Stimulated activated CD4-positive, alpha-beta T cell treated with anti-CD3 and anti-CD28 coated beads, Interleukin-4, amount 100 ng/mL, for 48 hours (primary cell): ENCODE measurements around the gene ZSCAN10.
"Not testable (repeated sequence)": the region's sequence is repeated elsewhere in the genome, so short reads cannot be mapped to it uniquely, and the experiment has no call there.

Experiments used
- DNase-seq, 2 donors: peaks; one replicate each; pipeline ENCODE4 v3.0.0-alpha.2; 2020; ENCODE audit warnings: low read depth in 2 of 2

ZSCAN10 gene

DNA sequence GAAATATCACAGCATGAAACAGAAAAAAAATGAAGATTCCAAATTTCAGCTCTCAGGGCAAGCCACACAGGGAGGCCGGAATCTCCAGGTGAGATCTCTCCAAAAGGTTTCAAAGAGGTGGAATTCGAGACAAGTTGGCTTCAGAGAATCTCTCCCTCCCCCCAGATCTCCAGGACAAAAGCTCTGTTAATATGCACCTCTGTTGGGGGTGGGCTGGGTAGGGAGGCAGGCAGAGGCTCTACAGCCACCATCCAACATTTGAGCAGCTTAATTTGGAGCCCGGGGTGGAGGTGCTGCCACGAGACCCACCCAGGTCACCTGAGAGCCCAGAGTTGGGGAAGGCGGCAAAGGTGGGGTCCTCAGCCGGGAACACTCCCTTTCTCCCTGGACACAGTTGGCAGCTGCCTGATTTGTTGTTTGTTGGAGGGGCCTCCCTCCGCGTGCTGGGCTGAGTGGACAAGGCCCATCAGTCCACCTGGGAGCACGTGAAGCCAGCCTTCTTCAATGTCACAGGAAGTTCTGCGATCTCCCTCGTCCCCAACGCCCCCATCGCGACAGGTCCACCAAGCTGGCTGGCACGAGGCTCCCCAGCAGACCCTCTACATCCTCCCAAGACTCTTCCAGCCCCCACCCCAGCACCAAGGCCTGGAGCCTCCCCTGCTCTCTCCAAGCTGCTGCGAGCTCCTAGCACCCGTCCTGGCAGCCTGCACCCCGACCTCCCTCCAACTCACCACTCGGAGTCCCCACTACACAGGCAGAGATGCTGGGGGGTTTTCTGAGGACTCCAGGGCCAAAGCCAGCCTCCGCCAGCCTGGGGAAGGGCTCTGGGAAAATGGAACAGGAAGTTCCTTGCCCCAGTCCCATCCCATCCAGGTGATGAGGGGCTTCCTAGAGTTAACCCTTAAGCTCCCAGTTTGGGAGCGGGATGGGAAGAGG, at the start of gene ZSCAN10:
ZSCAN10 (minus strand) TSS at position 836 of the 936 bp plus-strand sequence. CDS start 6,357 bp downstream, outside the sequence.
- DNase-seq: no peak

GRCh38 chr16:3148256-3149192, 49.4 kb upstream of the ZSCAN10 start:
- DNase-seq: no peak

DNA sequence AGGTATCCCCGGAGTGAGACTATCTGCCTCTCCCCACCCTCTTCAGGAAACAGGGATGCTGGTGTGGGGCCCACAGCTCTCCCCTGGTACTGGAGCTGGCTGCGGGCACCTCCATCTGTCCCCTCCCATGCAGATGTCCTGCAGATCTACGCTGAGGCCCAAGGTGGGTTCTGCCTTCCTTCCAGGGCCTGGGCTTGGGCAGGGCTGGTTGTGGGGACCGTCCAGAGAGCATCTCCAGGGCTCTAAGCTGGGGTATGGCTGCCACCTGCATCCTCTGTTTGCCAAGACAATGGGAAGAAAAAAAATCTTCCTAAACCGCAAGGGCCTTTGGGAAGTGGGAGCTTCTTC, 48.6 kb upstream of the ZSCAN10 start:
- DNase-seq: no peak

- no peak for DNase-seq
Measured at GRCh38 chr16:3147046-3147756, 48.1 kb upstream of the ZSCAN10 start.

- DNase-seq: no peak
Measured at GRCh38 chr16:3145660-3146059, 46.6 kb upstream of the ZSCAN10 start.

GRCh38 chr16:3145151-3145550, 46.1 kb upstream of the ZSCAN10 start:
- DNase-seq: no peak

- no peak for DNase-seq
Measured at GRCh38 chr16:3144321-3144983, 45.4 kb upstream of the ZSCAN10 start.

GRCh38 chr16:3143598-3144320, 44.7 kb upstream of the ZSCAN10 start:
- no peak for DNase-seq

GRCh38 chr16:3143189-3143588, 44.1 kb upstream of the ZSCAN10 start:
- DNase-seq: no peak

DNA sequence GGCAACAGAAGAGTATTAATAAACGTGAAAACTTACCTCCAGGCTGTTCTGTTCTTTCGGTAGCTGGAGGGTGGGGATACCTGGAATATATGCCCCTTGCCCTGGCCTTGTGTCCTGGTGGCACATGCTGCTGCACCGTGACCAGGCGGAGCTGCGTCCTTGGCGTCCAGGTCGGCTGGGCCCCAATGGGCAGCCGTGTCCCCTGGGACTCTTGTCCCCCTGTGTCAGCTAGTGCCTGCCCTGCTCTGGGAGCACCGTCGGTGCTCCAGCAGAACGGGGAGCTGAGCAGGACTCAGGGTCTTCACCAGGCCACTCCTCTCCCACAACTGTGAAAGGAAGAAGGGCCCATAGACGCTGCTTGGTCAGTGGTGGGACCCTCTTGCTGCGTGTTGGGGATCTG, 43.7 kb upstream of the ZSCAN10 start:
- DNase-seq: no peak

DNA sequence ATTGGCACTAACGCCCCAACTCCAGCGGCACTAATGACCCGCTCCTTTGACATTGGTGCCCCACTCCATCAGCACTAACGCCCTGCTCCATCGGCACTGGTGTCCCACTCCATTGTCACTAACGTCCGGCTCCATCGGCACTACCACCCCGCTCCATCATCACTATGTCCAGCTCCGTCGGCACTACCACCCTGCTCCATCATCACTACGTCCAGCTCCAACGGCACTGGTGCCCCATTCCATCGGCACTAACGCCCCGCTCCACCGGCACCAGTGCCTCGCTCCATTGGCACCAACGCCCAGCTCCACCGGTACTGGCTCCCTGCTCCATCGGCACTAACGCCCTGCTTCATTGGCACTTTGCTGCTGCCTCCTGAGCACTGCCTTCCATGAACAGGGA, 43.2 kb upstream of the ZSCAN10 start:
- no peak for DNase-seq

- DNase-seq: no peak
Measured at GRCh38 chr16:3141781-3142311, 42.8 kb upstream of the ZSCAN10 start.

- no peak for DNase-seq
Measured at GRCh38 chr16:3140603-3141427, 41.7 kb upstream of the ZSCAN10 start.

DNA sequence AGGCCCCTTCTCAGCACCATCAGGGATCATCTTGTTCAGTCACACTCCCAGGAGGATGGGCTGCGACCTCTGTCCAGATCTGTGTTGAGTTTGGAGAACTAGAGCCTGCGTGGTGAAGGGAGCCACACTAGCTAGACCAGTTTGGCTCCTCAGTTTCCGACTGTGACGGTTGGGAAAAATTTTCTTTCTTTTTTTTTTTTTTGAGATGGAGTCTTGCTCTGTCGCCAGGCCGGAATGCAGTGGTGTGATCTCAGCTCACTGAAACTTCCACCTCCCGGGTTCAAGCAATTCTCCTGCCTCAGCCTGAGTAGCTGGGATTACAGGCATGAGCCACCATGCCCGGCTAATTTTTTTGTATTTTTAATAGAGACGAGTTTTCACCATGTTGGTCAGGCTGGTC, 40.5 kb upstream of the ZSCAN10 start:
- not testable (repeated sequence) for DNase-seq

GRCh38 chr16:3138823-3139426, 39.8 kb upstream of the ZSCAN10 start:
- no peak for DNase-seq

DNA sequence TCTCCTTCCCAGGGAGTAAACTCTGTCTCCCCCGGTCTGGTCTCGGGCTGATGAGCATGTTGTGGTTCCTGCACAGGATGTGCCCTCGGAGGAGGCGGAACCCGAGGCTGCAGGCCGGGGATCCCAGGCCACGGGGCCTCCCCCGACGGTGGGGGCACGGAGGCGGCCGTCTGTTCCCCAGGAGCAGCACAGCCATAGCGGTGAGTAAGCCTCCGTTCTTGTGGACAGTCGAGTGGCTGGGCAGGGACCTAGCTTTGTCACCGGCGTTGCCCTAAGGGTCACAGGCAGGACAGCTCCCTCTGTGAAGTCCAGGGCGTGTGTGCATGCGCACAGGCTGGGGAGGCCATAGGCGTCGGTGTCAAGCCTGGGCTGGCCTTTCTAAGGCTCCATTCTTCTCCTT, 39.2 kb upstream of the ZSCAN10 start:
- no peak for DNase-seq

DNA sequence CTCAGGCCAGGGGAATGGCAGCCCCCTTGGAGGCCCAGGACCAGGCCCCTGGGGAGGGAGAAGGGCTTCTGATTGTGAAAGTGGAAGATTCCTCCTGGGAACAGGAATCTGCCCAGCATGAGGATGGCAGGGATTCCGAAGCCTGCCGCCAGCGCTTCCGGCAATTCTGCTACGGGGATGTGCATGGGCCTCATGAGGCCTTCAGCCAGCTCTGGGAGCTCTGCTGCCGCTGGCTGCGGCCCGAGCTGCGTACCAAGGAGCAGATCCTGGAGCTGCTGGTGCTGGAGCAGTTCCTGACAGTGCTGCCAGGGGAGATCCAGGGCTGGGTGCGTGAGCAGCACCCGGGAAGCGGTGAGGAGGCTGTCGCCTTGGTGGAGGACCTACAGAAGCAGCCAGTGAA, 38.2 kb upstream of the ZSCAN10 start:
- no peak for DNase-seq

- DNase-seq: no peak
Measured at GRCh38 chr16:3135126-3135715, 36.1 kb upstream of the ZSCAN10 start.
